SK-N-SH treated with all-trans-retinoic acid at 6 μM for 48 hours (cell line): ENCODE data around the gene ANKRD11.
"Not testable (repeated sequence)": the region's sequence is repeated elsewhere in the genome, so short reads cannot be mapped to it uniquely, and the experiment has no call there.

Source experiments
- ATAC-seq: fragments of 200-7000 bp; cut with Tn5 transposase; 3 replicates; pipeline ENCODE4 v1.9.1; 2020; ENCODE audit warnings: mild to moderate bottlenecking, moderate library complexity
- ARNTL ChIP-seq: fragments of 450-650 bp; formaldehyde crosslinking; IDR thresholded peaks from 2 replicates; pipeline ENCODE4 v1.5.0; 2020; ENCODE audit warnings: low read depth, mild to moderate bottlenecking, moderate library complexity, borderline replicate concordance
- CSDC2 ChIP-seq: fragments of 250-450 bp; sonication (Bioruptor Pico); IDR thresholded peaks from 2 replicates; pipeline ENCODE4 v1.5.0; 2020; ENCODE audit warnings: mild to moderate bottlenecking, moderate library complexity
- CSRNP3 ChIP-seq: fragments of 250-450 bp; sonication (Bioruptor Pico); IDR thresholded peaks from 2 replicates; pipeline ENCODE4 v1.5.1; 2021; ENCODE audit warnings: mild to moderate bottlenecking, moderate library complexity
- ESRRG ChIP-seq: fragments of 250-450 bp; sonication (Bioruptor Pico); IDR thresholded peaks from 2 replicates; pipeline ENCODE4 v1.6.1; 2021; ENCODE audit warnings: mild to moderate bottlenecking
- GLIS3 ChIP-seq: fragments of 250-450 bp; sonication (Bioruptor Pico); IDR thresholded peaks from 2 replicates; pipeline ENCODE4 v1.5.0; 2020; ENCODE audit warnings: mild to moderate bottlenecking, moderate library complexity
- ISL1 ChIP-seq: fragments of 250-450 bp; sonication (Bioruptor Pico); IDR thresholded peaks from 2 replicates; pipeline ENCODE4 v2.1.2; 2022; ENCODE audit warnings: mild to moderate bottlenecking, moderate library complexity
- OSR1 ChIP-seq: fragments of 250-450 bp; sonication (Bioruptor Pico); IDR thresholded peaks from 2 replicates; pipeline ENCODE4 v1.8.0; 2022; ENCODE audit warnings: moderate library complexity, mild to moderate bottlenecking, inconsistent platforms
- PPARA ChIP-seq: fragments of 250-450 bp; sonication (Bioruptor Pico); IDR thresholded peaks from 2 replicates; pipeline ENCODE4 v1.5.0; 2020; ENCODE audit warnings: mild to moderate bottlenecking, borderline replicate concordance
- TOX ChIP-seq: fragments of 250-450 bp; sonication (Bioruptor Pico); IDR thresholded peaks from 2 replicates; pipeline ENCODE4 v1.8.0; 2021; ENCODE audit warnings: mild to moderate bottlenecking, moderate library complexity, borderline replicate concordance
- TSHZ2 ChIP-seq: fragments of 250-450 bp; sonication (Bioruptor Pico); IDR thresholded peaks from 2 replicates; pipeline ENCODE4 v1.5.0; 2020; ENCODE audit warnings: mild to moderate bottlenecking, moderate library complexity
- ZC3H10 ChIP-seq: fragments of 250-450 bp; sonication (Bioruptor Pico); IDR thresholded peaks from 2 replicates; pipeline ENCODE4 v1.5.1; 2021; ENCODE audit warnings: mild to moderate bottlenecking, moderate library complexity
- ZFP3 ChIP-seq: fragments of 250-450 bp; sonication (Bioruptor Pico); IDR thresholded peaks from 2 replicates; pipeline ENCODE4 v1.5.0; 2020; ENCODE audit warnings: mild to moderate bottlenecking, moderate library complexity
- ZFP30 ChIP-seq: fragments of 450-650 bp; formaldehyde crosslinking; IDR thresholded peaks from 2 replicates; pipeline ENCODE4 v1.5.0; 2022; ENCODE audit warnings: mild to moderate bottlenecking, moderate library complexity
- ZNF565 ChIP-seq: fragments of 450-650 bp; formaldehyde crosslinking; conservative IDR thresholded peaks from 2 replicates; pipeline ENCODE4 v1.5.0; 2020; ENCODE audit warnings: low read depth, mild to moderate bottlenecking, moderate library complexity
- TF ChIP-seq, protein P1 (sequence below): fragments of 250-450 bp; sonication (Bioruptor Pico); IDR thresholded peaks from 2 replicates; pipeline ENCODE4 v1.5.1; 2020; ENCODE audit warnings: low read depth, mild to moderate bottlenecking, moderate library complexity
- TF ChIP-seq, protein P2 (sequence below): fragments of 250-450 bp; sonication (Bioruptor Pico); IDR thresholded peaks from 2 replicates; pipeline ENCODE4 v1.8.0; 2021; ENCODE audit warnings: low read depth, mild to moderate bottlenecking, moderate library complexity, borderline replicate concordance

The ANKRD11 gene

GRCh38 chr16:89268585-89268984, 221.8 kb downstream of the ANKRD11 start:
- no peak for TF ChIP-seq ESRRG (CRISPR knock-in tag)
- ATAC-seq, result no peak

DNA sequence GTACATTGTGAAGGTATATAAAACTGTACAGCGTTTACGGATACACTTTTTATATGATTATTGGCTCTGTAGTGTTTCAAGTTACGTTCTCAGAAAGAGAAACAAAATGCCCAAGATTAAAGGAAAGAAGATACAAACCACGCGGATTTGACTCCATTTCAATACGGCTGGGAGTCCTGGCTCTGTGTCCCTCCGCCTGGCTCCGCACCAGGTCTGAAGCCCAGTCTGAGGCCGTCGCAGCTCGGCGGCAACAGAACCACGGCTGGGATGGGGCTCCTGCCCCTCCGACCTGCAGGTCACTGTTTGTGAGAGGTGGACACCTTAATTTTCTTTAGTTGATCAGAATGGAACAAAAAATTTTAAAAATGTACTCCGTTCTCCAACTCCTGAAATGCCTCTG, 222.6 kb downstream of the ANKRD11 start:
- not testable (repeated sequence) for ATAC-seq

GRCh38 chr16:89266521-89267134, 223.7 kb downstream of the ANKRD11 start:
- no peak for ATAC-seq
- TF ChIP-seq ARNTL (CRISPR knock-in tag), result no peak
- no peak for TF ChIP-seq ZFP3
- no peak for TF ChIP-seq TOX (CRISPR knock-in tag)
- TF ChIP-seq, all 23 proteins: peak for 0

DNA sequence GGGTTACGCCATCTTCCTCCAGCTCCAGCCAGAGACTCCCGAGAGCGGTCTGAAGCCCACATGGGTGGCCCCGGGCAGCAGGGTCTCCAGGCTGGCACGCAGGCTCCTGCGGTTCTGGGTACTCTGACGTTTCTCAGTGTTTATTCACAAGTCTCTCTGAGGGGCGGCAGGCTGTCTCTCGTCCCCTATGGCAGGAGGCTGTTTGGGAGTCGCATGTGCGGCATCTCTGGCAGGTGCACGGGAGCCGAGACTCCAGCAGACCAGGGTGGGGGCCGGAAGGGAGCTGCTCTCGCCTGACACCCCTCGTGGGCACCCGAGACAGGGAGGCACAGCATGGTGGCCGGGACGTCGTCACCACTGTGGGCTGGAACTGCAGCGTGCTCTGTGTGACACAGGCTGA, 224.7 kb downstream of the ANKRD11 start:
- TF ChIP-seq, protein P1, sequence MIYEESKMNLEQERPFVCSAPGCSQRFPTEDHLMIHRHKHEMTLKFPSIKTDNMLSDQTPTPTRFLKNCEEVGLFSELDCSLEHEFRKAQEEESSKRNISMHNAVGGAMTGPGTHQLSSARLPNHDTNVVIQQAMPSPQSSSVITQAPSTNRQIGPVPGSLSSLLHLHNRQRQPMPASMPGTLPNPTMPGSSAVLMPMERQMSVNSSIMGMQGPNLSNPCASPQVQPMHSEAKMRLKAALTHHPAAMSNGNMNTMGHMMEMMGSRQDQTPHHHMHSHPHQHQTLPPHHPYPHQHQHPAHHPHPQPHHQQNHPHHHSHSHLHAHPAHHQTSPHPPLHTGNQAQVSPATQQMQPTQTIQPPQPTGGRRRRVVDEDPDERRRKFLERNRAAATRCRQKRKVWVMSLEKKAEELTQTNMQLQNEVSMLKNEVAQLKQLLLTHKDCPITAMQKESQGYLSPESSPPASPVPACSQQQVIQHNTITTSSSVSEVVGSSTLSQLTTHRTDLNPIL, result no peak
- TF ChIP-seq OSR1 (CRISPR knock-in tag), result no peak
- TF ChIP-seq PPARA (CRISPR knock-in tag), result no peak
- no peak for TF ChIP-seq ZC3H10 (CRISPR knock-in tag)
- no peak for TF ChIP-seq ISL1 (CRISPR knock-in tag)
- no peak for TF ChIP-seq CSDC2 (CRISPR knock-in tag)
- TF ChIP-seq, protein P2, sequence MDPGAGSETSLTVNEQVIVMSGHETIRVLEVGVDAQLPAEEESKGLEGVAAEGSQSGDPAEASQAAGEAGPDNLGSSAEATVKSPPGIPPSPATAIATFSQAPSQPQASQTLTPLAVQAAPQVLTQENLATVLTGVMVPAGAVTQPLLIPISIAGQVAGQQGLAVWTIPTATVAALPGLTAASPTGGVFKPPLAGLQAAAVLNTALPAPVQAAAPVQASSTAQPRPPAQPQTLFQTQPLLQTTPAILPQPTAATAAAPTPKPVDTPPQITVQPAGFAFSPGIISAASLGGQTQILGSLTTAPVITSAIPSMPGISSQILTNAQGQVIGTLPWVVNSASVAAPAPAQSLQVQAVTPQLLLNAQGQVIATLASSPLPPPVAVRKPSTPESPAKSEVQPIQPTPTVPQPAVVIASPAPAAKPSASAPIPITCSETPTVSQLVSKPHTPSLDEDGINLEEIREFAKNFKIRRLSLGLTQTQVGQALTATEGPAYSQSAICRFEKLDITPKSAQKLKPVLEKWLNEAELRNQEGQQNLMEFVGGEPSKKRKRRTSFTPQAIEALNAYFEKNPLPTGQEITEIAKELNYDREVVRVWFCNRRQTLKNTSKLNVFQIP, result no peak
- no peak for TF ChIP-seq TSHZ2
- TF ChIP-seq ZFP3, result no peak
- TF ChIP-seq GLIS3 (CRISPR knock-in tag), result no peak
- no peak; the same call in 2 of the 3 replicates for ATAC-seq

- ATAC-seq, result no peak
- no peak for TF ChIP-seq ZC3H10 (CRISPR knock-in tag)
- no peak for TF ChIP-seq ZFP30 (CRISPR knock-in tag)
- TF ChIP-seq ZNF565 (CRISPR knock-in tag), result no peak
Observed at GRCh38 chr16:89264800-89265550, 225.4 kb downstream of the ANKRD11 start.

- ATAC-seq, result no peak; the same call in 2 of the 3 replicates
- TF ChIP-seq, protein P1, result no peak
- no peak for TF ChIP-seq ZFP30 (CRISPR knock-in tag)
- TF ChIP-seq CSRNP3 (CRISPR knock-in tag), result no peak
Observed at GRCh38 chr16:89261691-89262563, 228.4 kb downstream of the ANKRD11 start.

DNA sequence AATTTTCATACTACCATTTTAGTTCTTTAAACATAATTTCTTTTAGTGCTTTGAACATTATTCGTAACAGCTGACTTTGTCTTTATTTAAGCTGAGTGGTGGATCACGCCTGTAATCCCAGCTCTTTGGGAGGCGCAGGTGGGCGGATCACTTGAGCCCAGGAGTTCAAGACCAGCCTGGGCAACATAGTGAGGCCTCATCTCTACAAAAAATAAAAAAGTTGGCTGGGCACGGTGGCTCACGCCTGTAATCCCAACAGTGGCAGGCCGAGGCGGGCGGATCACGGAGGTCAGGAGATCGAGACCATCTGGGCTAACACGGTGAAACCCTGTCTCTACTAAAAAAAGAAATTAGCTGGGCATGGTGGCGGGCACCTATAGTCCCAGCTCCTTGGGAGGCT, 230.5 kb downstream of the ANKRD11 start:
- not testable (repeated sequence) for ATAC-seq
